GM21619 (cell line): ENCODE results near the gene CBR3.

Experiments used
- ATAC-seq: cut with Tn5 transposase; IDR thresholded peaks from one replicate; pipeline ENCODE4 v1.9.1; 2021; ENCODE audit not compliant: unreplicated experiment

CBR3 gene

DNA sequence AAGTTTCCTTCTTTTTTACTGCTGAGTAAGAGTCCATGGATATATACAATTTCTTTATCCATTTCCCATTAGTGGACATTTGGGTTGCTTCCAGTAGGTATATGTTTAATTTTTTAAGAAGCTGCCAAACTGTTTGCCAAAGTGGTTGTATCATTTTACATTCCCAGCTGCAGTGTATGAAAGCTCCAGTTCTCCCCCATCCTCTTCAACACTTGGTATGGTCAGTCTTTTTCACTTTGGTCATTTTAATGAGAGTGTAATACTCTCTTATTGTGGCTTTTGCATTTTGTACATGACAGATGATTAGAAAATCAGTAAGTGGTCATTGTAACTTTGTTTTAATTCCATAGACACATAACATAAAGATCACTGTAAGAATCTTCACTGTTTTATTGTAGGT is 44.3 kb downstream of the CBR3 start:
- ATAC-seq = no peak

- ATAC-seq = no peak
Measured at GRCh38 chr21:36180963-36181362, 46.1 kb downstream of the CBR3 start.

GRCh38 chr21:36183144-36183795 is 48.4 kb downstream of the CBR3 start:
- ATAC-seq = no peak

DNA sequence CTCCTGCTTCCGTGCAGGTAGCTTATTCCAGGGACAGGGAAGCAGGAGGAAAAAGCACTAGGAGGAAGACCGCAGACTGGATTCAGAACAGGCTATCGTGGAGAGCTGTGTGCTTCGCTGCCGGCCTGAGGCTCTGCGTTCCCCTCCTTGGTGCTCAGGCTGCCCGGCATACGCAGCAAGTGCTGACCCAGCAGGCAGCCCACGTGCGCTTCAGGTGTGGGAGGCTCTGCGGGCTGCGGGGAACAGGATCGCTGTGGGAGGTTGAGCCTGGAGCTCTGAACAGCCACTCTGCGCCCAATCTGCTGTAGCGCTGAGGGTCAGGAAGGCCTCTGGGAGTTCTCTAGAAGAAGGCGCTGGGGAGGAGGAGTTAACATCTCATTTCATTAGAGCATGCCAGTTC is 49.7 kb downstream of the CBR3 start:
- ATAC-seq = no peak

DNA sequence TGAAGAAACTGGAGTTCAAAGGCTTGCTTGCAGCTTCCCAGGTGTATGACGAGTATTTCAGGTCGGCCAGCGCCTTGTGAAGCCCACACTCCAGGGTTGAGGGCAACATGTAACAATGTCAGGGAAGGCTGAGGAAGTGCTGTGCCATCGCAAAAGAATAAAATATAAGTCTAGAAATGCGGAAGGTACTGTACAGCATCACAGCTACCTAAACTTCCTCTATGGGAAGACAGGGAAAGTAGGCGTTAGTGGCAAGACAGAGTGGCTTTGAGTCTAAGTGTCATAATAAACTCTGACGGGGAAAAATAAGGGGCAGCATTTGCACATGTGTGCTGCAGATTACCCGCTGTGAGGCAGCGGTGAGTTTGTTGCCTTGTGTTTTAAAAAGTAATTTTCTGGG is 50.6 kb downstream of the CBR3 start:
- ATAC-seq = no peak

- ATAC-seq = no peak
Measured at GRCh38 chr21:36186081-36186480, 51.2 kb downstream of the CBR3 start.

DNA sequence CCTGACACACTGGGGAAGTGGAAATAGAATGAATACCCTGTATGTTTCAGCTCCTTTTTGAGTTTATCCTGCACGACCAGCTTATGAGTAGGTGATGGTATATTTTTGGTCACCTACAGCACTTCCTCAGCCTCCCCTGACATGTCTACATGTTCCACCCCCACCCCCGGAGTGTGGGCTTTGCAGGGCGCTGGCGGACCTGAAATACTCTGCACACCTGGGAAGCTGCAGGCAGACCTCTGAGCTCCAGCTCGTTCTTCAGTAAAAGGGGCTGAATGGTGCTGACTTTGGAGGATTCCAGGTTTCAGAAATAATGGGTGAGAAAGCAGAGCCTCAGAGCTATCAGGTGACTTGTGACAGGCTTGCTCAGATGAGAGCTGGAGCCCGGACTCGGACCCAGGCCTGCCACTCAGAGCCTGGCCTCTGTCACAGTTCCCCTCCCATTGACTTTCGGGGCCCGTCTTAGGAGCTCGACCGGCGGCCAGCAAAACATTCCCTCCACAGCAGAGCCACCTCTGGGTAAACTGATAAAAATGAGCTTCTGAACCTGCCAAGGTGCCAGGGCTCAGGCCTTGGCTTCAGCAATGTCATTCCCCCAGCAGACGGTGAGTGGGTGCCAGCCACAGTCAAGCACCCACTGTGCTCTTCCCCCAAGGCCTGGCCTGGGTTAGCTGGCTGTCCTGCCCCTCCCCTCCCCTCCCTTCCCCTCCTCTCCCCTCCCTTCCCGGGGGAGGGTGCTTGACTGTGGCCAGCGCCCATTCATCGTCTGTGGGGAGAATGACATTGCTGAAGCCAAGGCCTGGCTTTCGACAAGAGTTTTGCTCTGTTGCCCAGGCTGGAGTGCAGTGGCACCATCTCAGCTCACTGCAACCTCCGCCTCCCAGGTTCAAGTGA is 51.9 kb downstream of the CBR3 start:
- ATAC-seq = no peak

DNA sequence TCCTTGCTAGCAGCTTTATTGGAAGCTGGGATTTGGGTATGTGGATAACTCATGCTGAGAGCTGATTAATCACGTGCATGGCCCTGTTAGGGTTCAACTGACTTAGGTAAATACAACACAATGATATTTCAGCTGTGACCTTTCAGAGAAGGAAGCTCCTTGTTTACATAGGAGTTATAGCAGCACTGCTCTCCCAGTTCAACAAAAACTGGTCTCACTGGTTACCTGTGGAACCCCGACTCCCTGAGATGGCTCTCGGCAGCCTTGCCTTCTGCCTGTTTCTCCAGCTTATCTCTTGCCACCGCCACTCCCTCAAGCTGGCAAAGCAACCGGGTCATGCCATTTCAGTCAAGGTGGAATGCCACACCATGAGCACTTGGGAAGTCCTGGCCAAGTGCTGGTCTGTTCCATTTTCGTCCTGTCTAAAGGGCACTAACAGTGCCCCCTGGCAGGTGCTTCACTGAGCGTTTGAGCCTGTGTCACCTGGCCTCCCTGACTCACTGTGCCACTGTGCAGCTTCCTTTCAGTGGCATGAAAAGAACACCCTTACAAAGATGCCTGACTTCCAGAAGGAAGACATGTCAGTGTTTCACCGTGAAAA is 53.3 kb downstream of the CBR3 start:
- no peak for ATAC-seq

GRCh38 chr21:36188937-36189336 is 54.1 kb downstream of the CBR3 start:
- no peak for ATAC-seq

- ATAC-seq = no peak
Measured at GRCh38 chr21:36190736-36191135, 55.9 kb downstream of the CBR3 start.

- ATAC-seq = no peak
Measured at GRCh38 chr21:36193200-36193599, 58.3 kb downstream of the CBR3 start.

DNA sequence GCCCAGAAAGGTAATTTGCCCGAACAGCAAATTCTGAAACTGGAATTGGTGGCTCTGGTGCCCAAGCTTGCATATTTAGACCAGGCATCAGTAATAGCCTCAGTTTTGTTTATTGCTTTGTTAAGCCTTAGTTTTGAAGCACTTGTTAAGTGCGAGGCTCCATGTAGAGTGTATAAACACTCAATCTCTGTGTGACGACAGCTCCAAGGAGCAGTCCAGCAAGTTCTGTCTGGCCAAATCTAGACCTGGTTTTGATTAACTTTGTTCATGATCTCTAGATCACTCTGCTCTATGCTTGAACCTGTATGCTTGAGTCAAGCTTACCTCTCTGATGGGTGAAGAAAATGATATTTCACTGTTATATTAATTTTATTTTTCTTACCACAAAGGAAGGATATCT is 59.1 kb downstream of the CBR3 start:
- no peak for ATAC-seq

DNA sequence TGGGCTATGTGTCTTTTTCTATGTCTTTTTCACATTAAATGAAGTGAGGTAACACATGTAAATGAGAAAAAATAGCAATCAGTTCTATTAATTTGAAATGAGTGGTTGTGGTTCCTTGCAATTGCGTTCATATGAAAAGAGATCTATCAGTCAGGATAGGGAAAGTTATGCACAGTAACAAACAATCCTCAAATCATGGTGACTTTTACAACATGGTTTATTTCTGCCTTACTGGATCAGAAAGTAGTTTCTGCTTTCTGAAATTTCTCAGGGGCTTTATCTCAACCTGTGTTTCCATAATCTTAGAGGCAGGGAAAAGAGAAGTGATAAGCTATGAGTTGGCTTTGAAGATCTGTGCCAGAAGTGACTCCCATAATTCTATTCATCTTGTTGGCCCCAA is 60.7 kb downstream of the CBR3 start:
- ATAC-seq = no peak
